Measurements from ENCODE around the gene SF3A1. TPM values are rescaled to one million over a fixed set of nuclear protein-coding genes. Genes with fewer than 3 reads are reported as not detected.

SF3A1 gene
- total and polyA plus RNA-seq, 9 of the 15 experiments (the other 6 are each of a cell fraction or from before 2014, with no cell fraction given), result 6.7 to 228 (median 13.0) TPM

- TF ChIP-seq CTCF (IDR thresholded peaks at IDR 0.05 in 2 of 3, conservative IDR thresholded peaks at IDR 0.05 in 1 of 3; ENCODE audit: insufficient read depth in 2 of 3, low read depth in 1 of 3, low read length in 3 of 3) (peak; percentile 83 to 92 (median 88)), XRCC4 (IDR thresholded peaks at IDR 0.05; ENCODE audit: extremely low read depth, insufficient read depth, insufficient read length) (no peak), ESRRB (CRISPR knock-in tag; IDR thresholded peaks at IDR 0.05; ENCODE audit: borderline replicate concordance) (no peak), BCL6 (CRISPR knock-in tag; IDR thresholded peaks at IDR 0.05) (no peak), HNRNPLL (IDR thresholded peaks at IDR 0.05; ENCODE audit: low read depth, low read length, poor library complexity, severe bottlenecking) (no peak), CC2D1A (IDR thresholded peaks at IDR 0.05) (peak; percentile 39; the same call in 1 of the 2 replicates), HNRNPH1 (optimal IDR thresholded peaks at IDR 0.05; ENCODE audit: low read depth, low read length) (no peak), ZNF282 (CRISPR knock-in tag; IDR thresholded peaks at IDR 0.05) (no peak), REST (IDR thresholded peaks at IDR 0.05; ENCODE audit: borderline replicate concordance) (peak; percentile 67), REST (CRISPR knock-in tag; IDR thresholded peaks at IDR 0.05; ENCODE audit: low read depth) (no peak), CBX2 (IDR thresholded peaks at IDR 0.05; ENCODE audit: insufficient read depth, low read length, poor library complexity, severe bottlenecking) (no peak), BRF1 (IDR thresholded peaks at IDR 0.05; ENCODE audit: borderline replicate concordance, extremely low read depth, insufficient read length) (no peak), ZBTB12 (CRISPR knock-in tag; IDR thresholded peaks at IDR 0.05) (no peak), IRF2 (CRISPR knock-in tag; IDR thresholded peaks at IDR 0.05) (no peak), ZNF384 (IDR thresholded peaks at IDR 0.05; ENCODE audit: low read depth, low read length) (no peak), BHLHE40 (IDR thresholded peaks at IDR 0.05; ENCODE audit: low read length) (no peak)
These were observed 69.7 kb downstream of the SF3A1 start (continued) for GRCh38 chr22:30286813-30287647.

All from K562 (cell line).